HepG2 (cell line): ENCODE results near the gene PRSS1. TPM values are rescaled to one million over a fixed set of nuclear protein-coding genes. Genes with fewer than 3 reads are reported as not detected.

Experiments
- ATAC-seq: fragments of 200-7000 bp; cut with Tn5 transposase; 3 replicates; pipeline ENCODE4 v1.9.1; 2020; ENCODE audit warnings: mild to moderate bottlenecking, moderate library complexity
- BruUV-seq: library from RNA; stranded (reverse); fragments of 400-500 nt; replicated peaks from 2 replicates; lab custom pipeline; 2021; lab: Mats Ljungman, UMichigan
- CTCF ChIA-PET: fragments of 300-600 bp; formaldehyde crosslinking; extraction: SDS; loops from one replicate; lab custom pipeline; 2021; ENCODE audit warnings: low total read pairs, inconsistent platforms, low intra/inter-chr PET ratio; lab: Yijun Ruan, JAX
- POLR2A ChIA-PET: fragments of 350-600 bp; sonication (Branson Sonifier 250); formaldehyde crosslinking; loops from one replicate; lab custom pipeline; 2020; ENCODE audit warnings: antibody characterized with exemption, inconsistent platforms; lab: Yijun Ruan, JAX
- DNase-seq: peaks from one replicate; pipeline ENCODE4 v3.0.0-alpha.2; 2015; ENCODE audit warnings: low spot score
- FAIRE-seq: peaks from 3 replicates; lab custom pipeline; 2011; peaks lifted over from hg19 to GRCh38; lab: Jason Lieb, UNC
- H2AFZ ChIP-seq: one replicate; pipeline ENCODE4 v1.6.1; 2011; ENCODE audit warnings: low read length, inconsistent platforms
- H3K27ac ChIP-seq: fragments of 300-600 bp; 3 replicates; pipeline ENCODE4 v1.8.0; 2011; ENCODE audit warnings: mixed run types, mild to moderate bottlenecking, mixed read lengths, low read length, inconsistent platforms; ENCODE audit not compliant: insufficient read depth; ENCODE audit errors: extremely low read length
- H3K27me3 ChIP-seq, 2 experiments: fragments of 200-600 bp in 1 of 2; 2 replicates in 1 of 2; 3 replicates in 1 of 2; pipeline versions ENCODE4 v1.6.0 to v1.8.0; 2011; ENCODE audit warnings: low read length in 2 of 2, mild to moderate bottlenecking in 2 of 2, moderate library complexity in 2 of 2, inconsistent platforms in 1 of 2; ENCODE audit not compliant: insufficient read depth in 2 of 2, control insufficient read depth in 1 of 2
- H3K36me3 ChIP-seq, 2 experiments: fragments of 200-600 bp in 1 of 2; replicated peaks in 1 of 2; 2 replicates in 1 of 2; 3 replicates in 1 of 2; pipeline versions ENCODE4 v1.5.1 to v1.8.0; 2011; ENCODE audit warnings: low read length in 2 of 2, inconsistent platforms in 1 of 2; ENCODE audit not compliant: insufficient read depth in 2 of 2, control insufficient read depth in 1 of 2
- H3K4me1 ChIP-seq: 2 replicates; pipeline ENCODE4 v1.5.1; 2012; ENCODE audit warnings: low read length, inconsistent platforms; ENCODE audit not compliant: insufficient read depth
- H3K4me2 ChIP-seq: 2 replicates; pipeline ENCODE4 v1.6.0; 2011; ENCODE audit warnings: low read depth, low read length, inconsistent platforms
- H3K4me3 ChIP-seq, 3 experiments: fragments of 200-600 bp in 1 of 3; sonication (generic), shearing (Covaris generic) in 1 of 3; replicated peaks in 1 of 3; 2 replicates each; pipeline ENCODE4 v1.5.1; 2011 to 2016; ENCODE audit warnings: low read length in 3 of 3, inconsistent platforms in 2 of 3, low read depth in 2 of 3, mild to moderate bottlenecking in 2 of 3, control low read depth in 1 of 3, mixed read lengths in 1 of 3; ENCODE audit not compliant: insufficient read depth in 1 of 3
- H3K79me2 ChIP-seq: one replicate; pipeline ENCODE4 v1.6.1; 2011; ENCODE audit warnings: low read length, inconsistent platforms; ENCODE audit not compliant: insufficient read depth
- H3K9ac ChIP-seq: 2 replicates; pipeline ENCODE4 v1.6.0; 2011; ENCODE audit warnings: mild to moderate bottlenecking, low read depth, low read length, inconsistent platforms; ENCODE audit not compliant: insufficient read depth
- H3K9me3 ChIP-seq: 2 replicates; pipeline ENCODE4 v1.5.1; 2012; ENCODE audit warnings: mild to moderate bottlenecking, low read length
- H4K20me1 ChIP-seq: 2 replicates; pipeline ENCODE4 v1.6.0; 2011; ENCODE audit warnings: inconsistent platforms, mild to moderate bottlenecking, low read length, moderate library complexity; ENCODE audit not compliant: insufficient read depth
- CEBPB ChIP-seq: IDR thresholded peaks from 2 replicates; pipeline ENCODE4 v1.6.1; 2011; ENCODE audit warnings: low read depth, low read length, improper control_type of control experiment, borderline replicate concordance
- FOXP1 ChIP-seq, 2 experiments: fragments of 450-650 bp in 1 of 2; IDR thresholded peaks; 2 replicates each; pipeline ENCODE4 v1.6.1; 2017 to 2018; ENCODE audit warnings: antibody characterized with exemption in 1 of 2
- HDAC1 ChIP-seq: sonication (generic); formaldehyde crosslinking; IDR thresholded peaks from 2 replicates; pipeline ENCODE4 v1.5.1; 2020; ENCODE audit warnings: mild to moderate bottlenecking, missing genetic modification reagents
- MLLT10 ChIP-seq: sonication (generic); formaldehyde crosslinking; IDR thresholded peaks from 2 replicates; pipeline ENCODE4 v1.4.0; 2020; ENCODE audit warnings: missing genetic modification reagents
- NFE2L2 ChIP-seq: fragments of 150-350 bp; IDR thresholded peaks from 2 replicates; pipeline ENCODE4 v1.6.1; 2014; ENCODE audit warnings: low read length
- SETDB1 ChIP-seq: sonication (generic); formaldehyde crosslinking; IDR thresholded peaks from 2 replicates; pipeline ENCODE4 v1.5.1; 2020; ENCODE audit warnings: missing genetic modification reagents, mild to moderate bottlenecking, borderline replicate concordance
- TEAD2 ChIP-seq: sonication (generic); formaldehyde crosslinking; IDR thresholded peaks from 2 replicates; pipeline ENCODE4 v1.9.0; 2021; ENCODE audit warnings: missing genetic modification reagents
- ZFP36L1 ChIP-seq: sonication (generic); formaldehyde crosslinking; IDR thresholded peaks from 2 replicates; pipeline ENCODE4 v1.8.0; 2022; ENCODE audit warnings: mild to moderate bottlenecking, missing genetic modification reagents, moderate library complexity
- ZNF10 ChIP-seq: sonication (generic); formaldehyde crosslinking; IDR thresholded peaks from 2 replicates; pipeline ENCODE4 v1.4.0; 2020; ENCODE audit warnings: mild to moderate bottlenecking, low read depth, missing genetic modification reagents, borderline replicate concordance
- ZNF180 ChIP-seq: sonication (generic); formaldehyde crosslinking; IDR thresholded peaks from 2 replicates; pipeline ENCODE4 v1.4.0; 2020; ENCODE audit warnings: low read depth, missing genetic modification reagents, borderline replicate concordance
- ZNF274 ChIP-seq: sonication (generic); formaldehyde crosslinking; IDR thresholded peaks from 2 replicates; pipeline ENCODE4 v1.5.1; 2020; ENCODE audit warnings: mild to moderate bottlenecking, missing genetic modification reagents
- ZNF354B ChIP-seq: sonication (generic); formaldehyde crosslinking; IDR thresholded peaks from 2 replicates; pipeline ENCODE4 v1.8.0; 2022; ENCODE audit warnings: mild to moderate bottlenecking, missing genetic modification reagents
- ZNF546 ChIP-seq: sonication (generic); formaldehyde crosslinking; conservative IDR thresholded peaks from 2 replicates; pipeline ENCODE4 v1.8.1; 2023; ENCODE audit warnings: mild to moderate bottlenecking, missing genetic modification reagents
- in situ Hi-C: cut with HindIII; loops from 2 replicates; pipeline ENCODE4 v1.10.0; 2017; ENCODE audit warnings: low pct_unique_long_range_greater_than_20kb; ENCODE audit not compliant: extremely low pct_ligation_motif_present
- intact Hi-C: fragments of 100-400 bp; cut with micrococcal nuclease; formaldehyde crosslinking; loops from one replicate; pipeline ENCODE4 v1.10.0; 2022; ENCODE audit not compliant: unreplicated experiment
- polyA plus RNA-seq, 8 experiments: library from polyadenylated mRNA; depleted of rRNA in 3 of 8; stranded (reverse) in 7 of 8; unstranded in 1 of 8; fragments of >200 nt; fragmentation: Illumina TruSeq in 4 of 8; extraction: Trizol in 4 of 8; gene quantifications; 2 replicates each; pipeline versions ENCODE4 v1.2.1 to v1.2.3, GENCODE V29; 2011 to 2016; ENCODE audit warnings: low read depth in 4 of 8, missing spikeins in 1 of 8, mixed read lengths in 1 of 8; ENCODE audit not compliant: insufficient read depth in 1 of 8
- total RNA-seq, 5 experiments: library from RNA; depleted of rRNA; stranded (reverse); fragments of >200 nt; fragmentation: Illumina TruSeq; extraction: Trizol; gene quantifications; 2 replicates each; pipeline ENCODE4 v1.2.3, GENCODE V29; 2016; ENCODE audit warnings: low read depth in 1 of 5

The PRSS1 gene
- total and polyA plus RNA-seq, 2 of the 13 experiments (the other 11 are each of a cell fraction or from before 2014, with no cell fraction given) = not detected

DNA sequence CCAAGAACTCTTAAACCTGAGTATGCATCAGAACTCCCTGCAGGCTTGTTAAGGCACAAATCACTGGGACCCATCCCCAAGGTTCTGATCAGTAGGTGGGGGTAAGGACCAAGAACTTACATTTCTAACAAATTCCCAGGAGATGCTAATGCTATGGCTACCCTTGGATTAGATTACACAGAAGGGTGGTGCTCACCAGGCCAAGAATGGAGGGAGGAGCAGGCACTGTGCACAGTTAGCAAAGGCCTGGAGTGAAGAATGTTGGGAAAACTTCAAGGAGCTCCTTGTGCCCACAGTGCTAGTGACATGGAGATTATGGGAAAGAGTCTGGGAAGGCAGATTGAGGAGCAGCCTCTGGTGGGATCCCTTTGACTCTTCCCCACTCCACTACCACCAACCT, 23.4 kb downstream of the PRSS1 start:
- ChIA-PET POLR2A (no interaction called here), CTCF (no interaction called here)
- Histone ChIP-seq H3K79me2 (no peaks in the 10 kb centered on the region), H3K36me3 (no peaks in the 10 kb centered on the region), H3K4me3 (no peak overlapping the region), H4K20me1 (no peaks in the 10 kb centered on the region), H3K9me3 (no peaks in the 10 kb centered on the region), H3K4me1 (no peaks in the 10 kb centered on the region), H3K27ac (no peak overlapping the region), H3K9ac (no peak overlapping the region), H3K27me3 (peaks cover 0 to 4% of the 10 kb centered on the region in 2 experiments; a peak in 1 of 5 replicates), H2AFZ (no peak overlapping the region), H3K4me2 (no peak overlapping the region)
- FAIRE-seq (no peak), DNase-seq (no peak), ATAC-seq (no peak)
- in situ Hi-C loops (no loop called here), intact Hi-C loops (no loop called here)
- no TSS peak for BruUV-seq
- TF ChIP-seq HDAC1 (CRISPR knock-in tag) (no peak), ZNF546 (CRISPR knock-in tag) (no peak), SETDB1 (CRISPR knock-in tag) (no peak), ZNF274 (CRISPR knock-in tag) (no peak), ZNF180 (CRISPR knock-in tag) (no peak), ZNF10 (CRISPR knock-in tag) (no peak), MLLT10 (CRISPR knock-in tag) (no peak), FOXP1 (IDR thresholded peaks at IDR 0.05) (no peak), FOXP1 (CRISPR knock-in tag; IDR thresholded peaks at IDR 0.05) (no peak), ZFP36L1 (CRISPR knock-in tag) (no peak), TEAD2 (no peak), ZNF354B (CRISPR knock-in tag) (no peak), NFE2L2 (no peak), CEBPB (no peak)
